Measurements from ENCODE around the gene CDK14.

CDK14 gene

DNA sequence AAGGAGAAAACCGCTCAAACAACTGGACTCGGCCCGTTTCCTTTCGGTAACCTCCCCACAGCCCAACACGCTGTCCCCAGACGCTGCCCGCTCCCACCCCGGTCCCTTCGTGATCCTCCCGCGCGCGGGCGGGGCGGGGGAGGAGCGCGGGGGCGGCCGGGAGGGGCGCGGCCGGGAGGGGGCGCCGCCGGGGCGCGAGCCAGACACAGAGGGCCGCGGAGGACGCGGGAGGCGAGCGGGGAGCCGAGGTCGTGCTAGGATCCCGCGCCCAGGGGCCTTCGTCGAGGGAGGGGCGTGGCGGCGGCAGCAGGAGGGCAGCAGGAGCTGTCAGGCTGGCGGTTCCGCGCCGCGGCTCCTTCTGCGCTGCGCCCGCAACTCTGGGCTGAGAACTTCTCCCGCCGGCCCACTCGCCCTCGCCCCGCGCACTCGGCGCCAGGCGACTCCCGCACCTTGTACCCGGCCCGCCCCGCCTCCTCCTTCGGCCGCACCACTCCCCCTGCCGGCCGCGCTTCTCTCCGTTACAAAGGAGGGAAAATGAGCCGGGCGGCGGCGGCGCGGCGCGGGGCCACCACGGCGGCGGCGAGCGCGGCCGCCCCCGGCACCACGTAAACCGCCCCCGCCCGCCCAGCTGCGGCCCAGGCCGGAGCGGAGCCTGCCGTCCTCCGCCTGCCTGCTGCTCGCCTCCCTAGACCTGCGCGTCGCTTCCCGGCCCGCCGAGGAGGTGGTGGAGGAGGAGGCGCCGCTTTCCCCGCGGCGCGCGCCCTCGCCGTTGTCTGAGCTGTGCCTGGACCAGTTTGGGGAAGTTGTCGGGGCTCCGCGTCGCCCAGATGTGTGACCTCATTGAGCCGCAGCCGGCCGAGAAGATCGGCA is at the start of gene CDK14:
Gene CDK14 (plus strand): TSS at position 521 of the 870 bp plus-strand sequence. CDS start 307 bp downstream, at position 828.
- peak; percentile 94 to 95 (median 95) for DNase-seq

DNA sequence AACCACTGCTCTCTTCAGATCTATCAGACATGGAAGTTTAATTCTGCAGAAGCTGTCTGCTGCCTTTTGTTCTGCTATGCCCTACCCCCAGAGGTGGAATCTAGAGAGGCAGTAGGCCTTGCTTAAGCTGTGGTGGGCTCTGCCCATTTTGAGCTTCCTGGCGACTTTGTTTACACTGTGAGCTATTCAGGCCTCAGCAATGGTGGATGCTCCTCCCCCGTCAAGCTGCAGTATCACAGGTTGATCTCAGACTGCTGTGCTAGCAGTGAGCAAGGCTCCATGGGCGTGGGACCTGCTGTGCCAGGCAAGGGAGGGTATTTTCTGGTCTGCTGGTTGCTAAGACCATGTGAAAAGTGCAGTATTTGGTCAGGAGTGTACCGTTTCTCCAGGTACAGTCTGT is 45.1 kb upstream of the CDK14 start:
- no peak for DNase-seq

DNA sequence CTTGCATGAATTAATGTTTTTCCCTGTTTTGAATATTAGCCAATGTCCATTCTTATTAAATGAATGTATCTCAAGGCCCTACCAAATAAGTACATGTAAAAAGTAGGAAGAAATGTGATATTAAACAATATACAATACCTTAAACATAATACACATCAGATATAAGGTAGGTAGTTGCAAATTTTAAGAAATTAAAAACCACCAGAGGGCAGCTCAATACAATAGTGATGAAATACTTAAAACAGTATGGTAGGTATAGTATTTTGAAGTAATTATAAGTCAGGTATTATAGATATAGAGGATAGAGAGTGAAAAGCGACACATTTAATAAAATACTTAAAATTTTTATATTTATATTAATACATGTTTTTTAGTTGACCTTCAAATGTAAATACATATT is 43.6 kb upstream of the CDK14 start:
- DNase-seq: peak; percentile 39 to 62 (median 46)

DNA sequence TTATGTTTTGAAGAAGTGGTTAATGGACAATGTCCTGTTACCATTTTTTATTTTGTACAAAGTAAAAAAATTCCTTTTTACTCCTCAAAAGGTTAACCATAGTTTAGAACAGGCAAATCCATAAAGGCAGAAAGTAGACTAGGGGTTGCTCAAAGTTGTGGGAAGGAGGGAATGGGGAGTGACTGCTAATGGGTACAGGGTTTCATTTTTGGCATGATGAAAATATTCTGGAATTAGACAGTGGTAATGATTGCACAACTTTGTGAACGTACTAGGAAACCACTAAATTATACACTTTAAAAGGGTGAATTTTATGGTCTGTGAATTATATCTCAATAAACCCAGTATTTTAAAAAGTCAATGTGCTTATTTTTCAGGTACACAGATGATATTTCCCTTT is 35.4 kb upstream of the CDK14 start:
- DNase-seq: no peak

- DNase-seq: no peak
Measured at GRCh38 chr7:90563286-90563685, 32.8 kb upstream of the CDK14 start.

- DNase-seq: no peak
Measured at GRCh38 chr7:90564455-90564854, 31.7 kb upstream of the CDK14 start.

DNA sequence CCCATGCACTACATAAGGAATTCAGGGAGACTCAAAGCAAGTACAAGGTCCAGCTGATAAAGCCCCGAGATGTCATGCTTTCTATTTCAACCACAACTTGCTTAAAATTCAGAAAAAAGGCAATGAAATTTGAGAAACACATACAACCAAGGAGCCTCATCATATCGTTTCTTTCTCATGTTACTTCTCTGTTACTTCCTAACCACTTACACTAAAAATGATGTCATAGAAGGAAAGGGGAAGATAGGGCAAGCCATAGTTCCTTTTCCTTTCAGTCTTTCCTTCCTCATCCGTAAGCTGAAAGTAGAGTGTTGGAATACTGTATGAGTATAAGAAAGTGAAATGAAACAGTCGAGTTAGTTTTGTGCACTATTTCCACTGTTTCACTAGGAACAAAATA is 27.9 kb upstream of the CDK14 start:
- DNase-seq: peak; percentile 64 to 90 (median 87)

DNA sequence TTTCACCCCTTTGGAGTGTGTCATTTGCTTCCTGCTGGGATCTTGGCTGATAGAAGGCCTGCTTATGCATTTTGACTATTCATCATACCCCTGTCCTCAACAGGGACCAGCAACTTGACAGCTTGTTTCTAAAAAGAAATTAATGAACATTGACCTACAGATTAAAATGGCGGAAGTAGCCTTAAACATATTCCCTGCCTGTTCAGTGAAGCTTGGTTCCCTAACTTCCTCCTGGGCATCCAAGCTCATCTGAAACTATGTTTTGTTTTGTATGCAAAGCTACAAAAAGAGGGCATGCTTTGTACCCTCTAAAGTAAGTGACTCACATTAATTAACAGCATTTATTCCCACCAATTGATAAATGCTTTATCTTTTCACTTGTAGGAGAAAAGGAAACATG is 26.8 kb upstream of the CDK14 start:
- no peak for DNase-seq

GRCh38 chr7:90570373-90570959 is 25.7 kb upstream of the CDK14 start:
- DNase-seq: no peak

DNA sequence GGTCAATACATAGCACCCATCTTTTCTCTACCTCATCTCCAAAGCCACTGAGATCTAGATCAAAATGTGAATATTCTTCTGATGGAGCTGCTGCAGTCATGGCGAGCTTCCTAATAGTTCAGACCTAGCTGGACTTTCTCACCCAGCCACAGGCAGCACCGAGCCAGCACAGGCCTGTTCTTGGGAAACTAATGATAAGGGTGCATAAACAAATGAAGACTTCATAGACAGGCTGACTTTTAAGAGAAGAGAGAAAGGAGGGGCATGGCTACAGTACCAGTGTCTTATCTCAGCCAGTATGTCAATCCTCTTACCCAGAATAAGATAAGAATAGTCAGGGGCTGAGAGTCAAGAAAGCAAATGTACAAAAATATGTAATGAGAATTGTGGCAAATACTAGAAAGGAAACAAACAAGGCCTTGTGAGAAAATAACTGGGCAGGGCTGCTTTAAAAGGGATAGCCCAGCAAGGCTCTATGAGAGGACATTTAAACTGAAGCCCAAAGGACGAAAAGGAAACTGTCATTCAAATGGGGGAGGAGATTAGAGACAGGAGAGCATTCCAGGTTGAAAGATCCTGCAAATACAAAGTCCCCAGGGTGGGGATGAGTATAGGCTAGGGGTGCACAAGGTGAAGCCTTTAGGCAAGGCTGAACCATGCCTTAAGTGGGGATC is 21.8 kb upstream of the CDK14 start:
- DNase-seq: no peak

DNA sequence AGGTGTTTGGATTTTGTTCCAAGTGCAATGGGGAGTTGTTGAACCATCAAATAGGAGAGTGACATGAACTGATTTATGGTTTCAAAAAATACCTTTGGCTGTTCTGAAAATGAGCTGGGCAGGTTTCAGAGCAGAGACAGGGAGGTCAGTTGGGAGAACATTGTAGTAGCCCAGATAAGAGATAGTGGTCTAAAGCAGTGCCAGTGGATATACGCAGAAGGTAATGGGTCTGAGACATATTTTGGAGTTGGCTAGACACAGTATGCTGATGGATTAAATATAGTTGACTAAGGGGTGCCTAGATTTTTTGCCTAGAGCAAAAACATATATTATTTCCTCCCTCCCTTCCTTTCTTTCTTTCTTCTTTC is 21.3 kb upstream of the CDK14 start:
- no peak for DNase-seq

GRCh38 chr7:90579181-90579688 is 16.9 kb upstream of the CDK14 start:
- DNase-seq: peak; percentile 61 to 72 (median 68)

DNA sequence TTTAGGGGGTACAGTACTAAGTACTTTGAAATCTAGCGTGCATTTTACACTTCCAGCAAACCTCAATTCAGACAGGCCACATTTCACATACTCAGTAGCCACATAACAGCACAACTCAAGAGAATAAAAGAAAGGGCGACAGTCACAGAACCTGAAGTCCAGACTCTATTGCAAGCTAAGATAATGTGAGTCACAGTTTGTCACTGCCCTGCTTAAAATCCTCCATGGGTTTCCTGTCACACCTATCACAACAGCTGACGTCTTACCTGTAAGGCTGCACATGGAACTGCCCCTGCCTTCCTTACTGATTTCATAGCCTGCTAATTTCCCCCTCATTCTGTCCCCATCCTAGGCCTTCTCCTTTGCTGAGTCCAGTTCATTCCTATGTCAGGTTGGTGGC is 16.1 kb upstream of the CDK14 start:
- no peak for DNase-seq

GRCh38 chr7:90582164-90582563 is 14.0 kb upstream of the CDK14 start:
- peak; percentile 21 to 76 (median 68) for DNase-seq

DNA sequence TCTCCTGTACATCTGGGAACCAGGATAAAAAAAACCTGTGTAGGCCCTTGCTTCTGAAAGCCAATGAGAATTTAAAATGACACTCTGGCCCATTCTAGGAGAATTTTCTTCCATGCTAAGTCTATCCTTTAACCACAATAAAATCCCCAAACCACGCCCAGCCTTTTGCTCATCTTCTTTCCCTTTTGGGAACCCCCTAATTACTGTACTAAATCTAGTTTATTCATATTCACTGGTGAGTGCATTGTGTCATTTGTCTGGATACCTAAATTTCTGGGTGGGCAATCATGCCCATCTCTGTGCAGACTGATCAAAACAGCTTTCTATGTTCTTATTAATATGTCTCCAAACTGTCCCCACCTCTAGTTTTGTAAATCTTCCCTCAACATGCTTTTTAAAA is 11.7 kb upstream of the CDK14 start:
- DNase-seq: peak; percentile 78 to 83 (median 82)

GRCh38 chr7:90586091-90586490 is 10.0 kb upstream of the CDK14 start:
- DNase-seq: no peak

- DNase-seq: no peak
Measured at GRCh38 chr7:90587766-90588165, 8.4 kb upstream of the CDK14 start.

DNA sequence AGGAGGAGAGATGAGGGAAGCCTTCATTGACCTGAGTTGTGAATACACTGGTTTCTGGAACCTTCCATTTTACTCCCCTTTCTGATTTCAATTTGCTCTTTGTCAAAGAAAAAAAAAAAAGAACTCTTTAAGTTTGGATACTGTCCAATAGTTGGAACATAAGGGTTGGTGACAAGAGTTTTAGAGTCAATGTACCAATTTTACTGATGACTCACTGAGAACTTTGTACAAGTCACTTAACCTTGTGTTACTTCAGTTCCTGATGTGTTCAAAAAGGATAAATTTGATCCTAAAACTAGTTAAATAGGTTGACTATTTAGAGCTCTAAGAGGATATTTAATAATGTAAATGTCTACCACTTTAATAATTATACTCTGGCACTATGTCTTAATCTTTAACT is 4.1 kb upstream of the CDK14 start:
- peak; percentile 18 to 76 (median 71) for DNase-seq

DNA sequence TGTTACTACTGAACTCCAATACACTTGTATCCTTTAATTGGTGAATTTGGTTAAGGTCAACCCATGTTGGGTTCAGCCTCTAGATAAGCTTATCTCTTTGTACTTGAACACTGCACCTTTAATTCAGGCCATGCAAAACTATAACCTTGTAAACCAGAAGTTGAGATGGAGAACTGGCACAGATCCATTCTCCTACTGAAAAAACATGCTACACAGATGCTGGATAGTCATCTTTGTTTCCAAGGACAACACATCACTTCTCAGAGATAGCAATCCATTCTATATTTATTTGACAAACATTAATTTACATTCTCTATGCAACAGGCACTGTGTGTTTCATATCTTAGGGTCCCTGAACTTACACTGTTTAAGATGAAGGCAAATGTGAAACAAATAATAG is 2.9 kb upstream of the CDK14 start:
- DNase-seq: no peak

GRCh38 chr7:90594751-90595317 is 1.3 kb upstream of the CDK14 start:
- DNase-seq: peak; percentile 77 to 87 (median 81)

GRCh38 chr7:90595342-90595800 is 750 bp upstream of the CDK14 start:
- DNase-seq: peak in 1 of 3 donors; percentile 33

GRCh38 chr7:90596671-90597562 is 796 bp downstream of the CDK14 start:
- peak; percentile 60 to 72 (median 70) for DNase-seq

All from suppressor macrophage treated with lipopolysaccharide for 1 hour (primary cell).